NCI-H226 (cell line): ENCODE results near the gene CDKAL1.

Experiments used
- DNase-seq: peaks from one replicate; pipeline ENCODE4 v3.0.0-alpha.2; 2015

The CDKAL1 gene

DNA sequence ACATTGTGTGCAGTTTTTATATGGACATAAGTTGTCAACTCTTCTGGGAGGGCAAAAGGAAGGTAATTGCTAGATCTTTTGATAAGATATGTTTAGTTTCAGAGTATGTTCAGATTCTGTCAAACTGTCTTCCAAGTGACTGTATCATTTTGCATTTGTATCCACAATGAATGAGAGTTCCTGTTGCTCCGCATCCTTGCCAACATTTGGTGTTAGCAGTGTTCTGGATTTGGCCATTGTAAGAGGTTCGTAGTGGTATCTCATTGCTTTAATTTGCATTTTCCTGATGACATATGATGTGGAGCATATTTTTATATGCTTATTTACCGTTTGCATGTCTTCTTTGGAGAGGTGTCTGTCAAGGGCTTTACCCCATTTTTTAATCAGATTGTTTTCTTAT, 150.2 kb downstream of the CDKAL1 start:
- DNase-seq: no peak

DNA sequence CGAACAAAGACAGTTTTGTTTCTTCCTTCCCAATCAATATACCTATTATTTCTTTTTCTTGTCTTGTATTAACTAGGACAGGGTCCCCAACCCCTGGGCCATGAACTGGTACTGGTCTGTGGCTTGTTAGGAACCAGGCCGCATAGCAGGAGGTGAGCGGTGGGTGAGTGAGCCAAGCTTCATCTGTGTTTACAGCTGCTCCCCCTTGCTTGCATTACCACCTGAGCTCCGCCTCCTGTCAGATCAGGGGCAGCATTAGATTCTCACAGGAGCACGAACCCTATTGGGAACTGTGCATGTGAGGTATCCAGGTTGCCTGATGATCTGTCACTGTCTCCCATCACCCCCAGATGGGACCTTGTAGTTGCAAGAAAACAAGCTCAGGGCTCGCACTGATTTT, 151.9 kb downstream of the CDKAL1 start:
- no peak for DNase-seq

DNA sequence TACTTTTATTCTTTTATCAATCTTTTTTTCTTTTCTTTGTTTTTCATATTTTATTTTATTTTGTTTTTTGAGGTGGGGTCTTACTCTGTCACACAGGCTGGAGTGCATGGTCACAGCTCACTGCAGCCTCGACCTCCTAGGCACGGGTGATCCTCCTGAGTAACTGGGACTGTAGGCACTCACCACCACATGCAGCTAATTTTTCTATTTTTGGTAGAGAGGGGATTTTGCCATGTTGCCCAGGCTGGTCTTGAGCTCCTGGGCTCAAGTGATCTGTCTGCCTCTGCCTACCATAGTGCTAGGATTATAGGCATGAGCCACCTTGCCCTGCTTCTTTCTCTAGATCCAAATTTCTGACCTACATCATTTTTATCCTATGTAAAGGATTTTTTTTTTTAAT, 153.2 kb downstream of the CDKAL1 start:
- no peak for DNase-seq

DNA sequence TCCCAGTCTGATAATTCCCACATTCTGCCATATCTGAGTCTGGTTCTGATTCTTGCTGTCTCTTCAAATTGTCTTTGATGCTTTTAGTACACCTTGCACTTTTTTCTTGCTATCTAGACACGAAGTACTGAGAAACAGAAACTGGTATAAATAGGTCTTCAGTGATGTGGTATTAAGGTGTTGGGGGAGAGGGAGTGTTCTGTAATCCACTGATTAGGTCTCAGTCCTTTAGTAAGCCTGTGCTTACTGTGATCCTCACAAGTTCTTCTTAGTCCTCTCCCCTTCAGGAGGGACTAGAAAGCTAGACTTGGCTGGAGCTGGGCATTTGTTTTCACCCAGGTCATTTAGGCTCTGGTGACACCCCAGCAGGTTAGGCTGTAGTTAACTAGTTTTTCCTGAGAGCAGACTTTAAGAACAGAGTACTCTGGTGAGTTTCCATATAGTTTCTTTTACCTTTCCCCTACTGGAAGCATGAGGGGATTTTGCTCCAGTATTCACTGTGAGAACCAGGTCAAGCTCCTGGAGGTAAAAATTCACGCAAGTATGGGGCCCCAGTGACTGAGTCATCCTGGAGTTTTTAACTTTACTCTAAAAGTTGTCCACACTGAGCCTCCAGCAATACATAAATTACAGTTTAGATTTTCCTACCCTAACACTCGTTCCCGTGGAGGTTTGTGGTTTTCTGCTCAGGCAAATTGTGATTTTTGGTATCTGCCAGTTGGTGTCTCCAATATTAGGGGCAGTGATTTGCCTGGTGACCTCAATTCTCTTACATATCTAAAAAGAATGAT, 154.6 kb downstream of the CDKAL1 start:
- DNase-seq: peak; percentile 37

DNA sequence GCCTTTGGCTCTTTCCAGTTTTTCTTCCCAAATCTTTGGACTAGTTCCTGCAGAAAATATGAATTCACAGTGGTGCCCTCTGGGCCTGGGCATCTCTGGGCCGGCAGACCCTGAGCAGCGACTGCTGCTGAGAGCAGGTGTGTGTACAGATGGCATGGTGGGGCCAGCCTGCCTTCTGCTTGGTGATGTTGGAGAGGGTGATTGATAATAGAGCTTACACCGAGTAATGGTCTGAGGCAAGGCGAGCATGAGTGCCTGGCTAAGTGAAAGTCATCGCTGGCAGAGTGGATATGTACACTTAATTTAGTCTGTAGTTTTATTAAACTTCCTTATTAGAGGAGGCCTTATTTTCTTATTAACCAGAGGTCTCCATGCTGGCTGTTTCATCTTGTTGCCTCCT, 156.9 kb downstream of the CDKAL1 start:
- DNase-seq: no peak

DNA sequence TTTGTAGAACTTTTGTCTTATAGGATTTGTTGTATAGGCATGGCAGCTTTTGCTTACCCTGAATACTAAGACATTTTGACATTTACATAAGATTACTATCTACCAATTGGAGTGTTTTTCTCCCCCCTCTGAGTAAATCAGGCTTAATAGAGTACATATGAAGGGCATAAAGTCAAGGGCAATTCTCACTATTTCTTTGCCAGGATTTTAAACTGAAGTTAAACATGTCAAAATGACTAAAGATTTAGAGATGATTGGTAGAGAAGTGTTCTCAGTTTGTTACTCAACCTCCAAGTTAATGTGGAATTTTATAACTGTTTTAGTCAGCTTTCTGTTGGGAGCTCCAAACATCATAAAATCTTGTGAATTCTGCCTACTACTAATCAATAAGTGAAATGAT, 157.8 kb downstream of the CDKAL1 start:
- DNase-seq: no peak

DNA sequence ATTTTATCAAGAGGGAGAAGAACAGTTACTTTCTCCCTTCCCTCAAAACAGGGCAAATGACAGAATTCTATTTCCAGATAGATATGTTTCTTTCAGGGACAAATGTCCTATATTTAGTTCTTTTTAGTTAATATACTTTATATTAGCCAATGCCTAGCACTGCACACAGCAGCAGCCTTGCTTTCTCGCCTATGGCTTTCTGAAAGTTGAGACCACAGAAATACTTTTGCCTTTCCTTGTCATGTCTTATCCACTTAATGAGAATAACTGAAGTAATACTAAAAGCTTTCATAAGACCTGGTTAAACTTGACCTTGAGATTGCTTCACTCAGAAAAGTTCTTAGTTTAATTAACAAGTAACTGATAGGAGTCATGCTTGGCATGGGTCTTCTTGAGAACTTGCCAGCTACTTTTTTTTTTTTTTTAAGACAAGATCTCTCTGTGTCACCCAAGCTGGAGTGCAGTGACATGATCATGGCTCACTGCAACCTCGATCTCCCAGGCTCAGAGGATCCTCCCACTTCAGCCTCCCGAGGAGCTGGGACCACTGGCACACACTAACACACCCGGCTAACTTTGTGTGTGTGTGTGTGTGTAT, 159.3 kb downstream of the CDKAL1 start:
- no peak for DNase-seq

DNA sequence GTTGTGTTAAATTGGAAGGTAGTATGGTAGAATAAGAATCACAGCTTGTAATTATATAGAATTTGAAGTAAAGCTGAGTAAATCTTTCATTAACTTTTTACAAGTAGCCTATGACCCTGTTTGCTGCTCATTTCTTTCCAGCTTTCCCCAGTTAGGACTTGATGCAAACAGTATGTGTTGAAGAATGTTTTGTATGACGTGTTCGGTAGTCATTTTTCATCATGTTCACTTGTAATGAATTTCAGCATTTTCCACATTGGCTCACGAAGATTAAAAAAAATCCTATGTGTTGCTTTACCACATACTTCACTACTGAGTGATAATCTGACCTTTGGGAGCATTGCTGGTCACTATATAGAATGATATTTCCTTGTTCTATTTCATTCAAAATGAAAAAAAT, 162.4 kb downstream of the CDKAL1 start:
- no peak for DNase-seq

DNA sequence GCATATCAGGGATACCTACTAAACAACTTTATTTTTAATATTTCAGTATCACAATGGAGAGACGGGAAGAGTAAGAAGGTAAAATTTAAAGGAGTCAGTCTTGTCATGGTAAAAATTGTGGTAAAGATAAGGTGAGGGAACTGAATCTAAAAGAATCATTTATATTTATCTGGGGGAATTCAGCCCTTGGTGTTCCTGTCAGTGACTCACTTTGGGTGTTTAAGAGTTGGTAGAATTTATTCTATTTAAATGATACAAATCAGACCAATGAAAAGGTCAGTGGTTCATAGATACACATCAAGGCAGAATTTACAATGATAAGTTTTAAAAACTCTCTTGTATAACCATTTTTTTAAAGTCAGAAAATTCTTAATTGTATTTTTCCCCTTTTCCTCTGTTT, 164.4 kb downstream of the CDKAL1 start:
- DNase-seq: no peak

DNA sequence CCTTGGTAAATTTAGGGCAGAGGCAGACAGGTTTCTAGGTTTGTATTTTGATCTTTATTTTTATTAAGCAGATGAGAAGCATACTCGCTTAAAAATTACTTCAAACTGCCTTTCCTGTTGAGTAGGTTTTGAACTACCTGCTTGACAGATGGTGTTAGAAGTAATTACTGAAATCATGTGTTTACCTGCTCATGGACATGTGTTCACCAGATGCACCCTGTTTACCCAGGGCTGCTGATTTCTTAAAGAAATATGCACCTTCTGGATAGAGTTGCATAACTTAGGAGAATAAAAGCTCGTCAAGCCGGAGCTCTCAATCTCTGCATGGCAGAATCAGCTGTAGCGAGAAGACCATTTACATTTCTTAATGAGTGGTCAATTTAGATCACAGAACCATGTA, 165.1 kb downstream of the CDKAL1 start:
- no peak for DNase-seq

DNA sequence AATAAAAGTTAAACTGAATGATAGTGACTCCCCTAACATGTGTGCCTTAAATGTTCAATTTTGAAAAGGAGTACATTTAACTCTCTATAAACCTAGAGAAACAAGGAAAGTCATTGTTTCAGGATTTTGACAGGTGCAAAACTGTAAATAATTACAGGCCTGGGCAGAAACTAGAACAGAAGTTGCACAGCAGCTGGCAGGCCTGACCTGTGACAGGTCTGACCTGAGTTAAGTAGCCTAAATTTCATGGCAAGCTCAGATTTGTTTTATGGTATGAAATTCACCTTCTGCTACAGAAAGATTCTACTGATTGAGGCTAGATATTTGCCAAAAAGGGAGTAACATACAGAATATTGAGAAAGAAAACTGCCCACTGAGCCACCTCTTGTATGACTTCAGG, 166.1 kb downstream of the CDKAL1 start:
- DNase-seq: no peak

DNA sequence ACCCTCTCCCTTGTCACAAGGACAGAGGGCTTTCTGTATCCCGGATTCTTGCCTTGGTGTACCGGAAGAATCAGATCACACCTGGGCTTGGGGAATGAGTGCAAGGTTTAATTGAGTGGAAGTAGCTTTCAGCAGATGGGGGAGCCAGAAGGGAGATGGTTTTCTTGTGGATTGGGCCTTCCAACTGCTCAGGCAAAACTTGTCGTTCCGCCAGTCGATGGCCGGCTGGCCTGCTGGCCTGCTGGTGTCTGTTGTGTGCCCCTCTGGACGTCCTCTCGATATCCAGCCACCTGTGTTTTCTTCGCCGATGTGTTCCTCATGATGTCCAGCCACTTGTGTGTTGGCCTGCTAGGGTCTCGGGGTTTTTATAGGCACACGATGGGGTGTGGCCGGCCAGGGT, 168.1 kb downstream of the CDKAL1 start:
- no peak for DNase-seq

DNA sequence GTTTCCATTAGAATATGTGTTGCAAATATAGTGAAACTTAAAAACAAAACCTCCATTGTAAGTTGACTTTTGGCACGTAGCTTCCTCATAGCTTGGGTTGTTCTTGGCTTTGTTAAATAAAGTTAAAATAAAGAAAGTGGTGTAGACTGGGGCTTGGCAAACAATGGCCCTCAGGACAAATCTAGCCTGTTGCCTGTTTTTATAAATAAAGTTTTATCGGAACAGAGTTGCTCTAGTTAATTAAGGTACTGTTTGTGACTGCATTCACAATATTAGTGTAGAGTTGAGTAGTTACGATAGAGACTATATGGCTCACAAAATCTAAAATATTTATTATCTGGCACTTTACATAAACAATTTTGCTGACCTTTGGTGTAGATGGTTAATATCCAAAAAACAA, 168.8 kb downstream of the CDKAL1 start:
- DNase-seq: no peak

DNA sequence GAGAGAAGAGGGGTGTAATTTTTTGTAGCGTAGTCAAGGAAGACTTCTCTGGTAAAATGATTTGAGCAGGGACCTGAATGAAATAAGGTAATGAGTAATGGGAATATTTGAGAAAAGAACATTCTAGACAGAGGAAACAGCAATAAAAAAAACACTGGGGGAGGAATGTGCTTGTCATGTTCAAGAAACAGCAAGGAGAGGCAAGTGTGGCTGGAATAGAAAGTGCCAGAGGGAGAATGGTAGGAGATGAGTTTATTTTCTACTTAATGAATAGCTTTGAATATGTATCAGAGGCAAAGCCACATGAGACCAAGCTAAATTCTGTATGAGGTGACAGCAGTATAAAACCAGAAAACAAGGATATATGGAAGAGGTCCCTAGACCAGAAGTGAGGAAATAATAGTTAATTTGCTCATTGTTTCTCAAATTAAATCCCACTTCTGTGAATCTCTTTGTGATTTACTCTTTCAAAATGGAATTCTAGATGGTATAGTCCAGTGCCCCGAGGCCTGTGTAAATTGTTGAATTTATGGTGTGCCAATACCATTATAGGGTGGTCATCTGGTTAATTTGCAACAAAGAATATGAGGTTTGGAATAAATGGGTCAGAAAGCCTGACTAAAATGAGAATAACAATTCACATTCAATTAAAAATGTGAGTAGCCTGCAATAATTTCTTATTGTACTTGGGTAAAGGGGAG, 170.2 kb downstream of the CDKAL1 start:
- no peak for DNase-seq

DNA sequence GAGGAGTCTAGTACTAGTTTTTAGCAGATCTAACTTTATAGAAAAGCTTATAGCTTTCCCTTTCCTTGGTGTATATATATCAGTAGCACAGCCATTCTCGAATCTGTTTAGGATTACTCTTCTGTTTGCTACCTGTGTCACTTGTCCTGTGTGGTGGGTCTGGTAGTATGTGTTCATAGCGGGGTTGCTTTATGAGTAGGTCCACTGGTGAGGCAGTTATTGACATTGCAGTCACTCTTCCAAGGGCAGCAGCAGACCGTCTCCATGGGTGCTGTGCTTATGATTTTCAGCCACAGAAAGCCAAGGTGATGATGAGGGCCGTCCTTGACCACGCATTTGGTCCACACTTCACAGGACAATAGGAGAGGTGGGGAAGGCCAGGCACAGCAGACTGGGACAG, 171.5 kb downstream of the CDKAL1 start:
- no peak for DNase-seq

DNA sequence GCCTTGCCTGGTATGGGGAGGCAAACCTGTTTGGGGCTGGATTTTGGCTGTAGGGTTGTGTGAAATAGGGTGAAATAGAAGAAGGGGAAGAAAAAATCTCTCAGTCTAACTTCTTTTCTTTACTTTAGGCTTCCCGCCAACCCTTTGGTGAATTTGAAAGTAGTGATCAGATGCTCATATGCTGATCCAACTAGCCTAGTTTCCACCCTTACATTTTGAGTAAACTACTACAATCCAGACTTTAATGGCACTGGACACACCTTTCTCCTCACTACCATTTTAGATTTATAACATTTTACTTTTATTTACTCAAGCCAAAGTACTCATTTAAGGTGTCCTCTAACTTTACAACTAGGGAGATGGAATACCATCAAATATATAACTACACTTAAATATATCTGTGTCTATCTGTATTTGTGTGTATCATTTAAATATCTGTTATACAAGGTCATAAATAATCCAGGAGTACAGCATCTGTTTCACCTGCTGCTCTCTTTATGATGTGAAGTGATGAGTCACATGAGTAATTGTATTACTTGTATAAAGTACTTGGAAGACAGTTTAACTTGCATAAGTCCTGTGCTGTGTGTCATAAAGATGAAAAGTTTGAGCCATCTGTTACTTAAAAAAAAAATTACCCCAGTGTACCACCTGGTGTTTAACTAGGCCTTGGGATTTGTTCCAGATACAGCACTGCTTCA, 172.1 kb downstream of the CDKAL1 start:
- DNase-seq: peak; percentile 56

DNA sequence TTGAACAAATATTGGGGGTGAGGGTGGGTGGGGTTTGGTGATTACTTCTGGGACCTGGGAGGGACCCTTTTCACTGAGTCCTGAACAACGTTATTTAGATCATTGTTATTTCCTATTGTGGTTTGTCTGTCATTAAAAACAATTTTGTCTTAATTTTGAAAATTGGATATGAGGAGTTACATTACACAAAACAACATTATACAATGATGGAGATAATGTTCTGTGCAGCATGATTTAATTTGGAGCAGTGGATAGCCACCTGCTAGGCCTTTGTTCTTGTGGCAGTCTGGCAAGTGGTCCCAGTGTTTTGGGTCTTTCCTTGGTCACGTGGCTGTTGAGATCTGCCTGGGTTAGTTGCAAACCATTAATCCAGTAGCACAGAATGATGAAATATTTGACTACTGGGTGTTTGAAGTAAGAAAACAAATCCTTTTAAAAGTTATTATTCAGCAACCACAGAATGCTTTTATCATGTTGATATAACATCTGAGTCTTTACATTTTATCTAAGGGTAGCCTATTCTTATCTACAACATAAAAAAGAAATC, 172.8 kb downstream of the CDKAL1 start:
- DNase-seq: peak; percentile 14

DNA sequence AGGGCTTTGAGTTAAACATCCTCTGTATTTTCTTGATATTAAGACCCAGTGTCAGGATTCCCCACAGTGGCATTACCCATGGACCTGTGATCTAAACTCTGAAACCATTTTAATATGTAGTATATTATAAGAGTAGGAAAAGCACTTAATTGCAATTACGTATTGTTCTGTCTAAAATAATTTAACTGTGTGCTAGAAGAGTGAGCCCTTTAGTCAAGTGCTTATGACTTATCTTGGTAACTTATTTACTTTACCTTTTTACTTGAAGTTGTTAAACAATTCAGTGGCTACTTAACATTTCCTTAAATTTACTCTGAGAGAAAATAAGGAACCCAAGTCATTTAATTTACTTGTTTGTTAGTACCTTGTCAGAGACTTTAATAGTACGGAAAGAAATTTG, 173.6 kb downstream of the CDKAL1 start:
- no peak for DNase-seq

DNA sequence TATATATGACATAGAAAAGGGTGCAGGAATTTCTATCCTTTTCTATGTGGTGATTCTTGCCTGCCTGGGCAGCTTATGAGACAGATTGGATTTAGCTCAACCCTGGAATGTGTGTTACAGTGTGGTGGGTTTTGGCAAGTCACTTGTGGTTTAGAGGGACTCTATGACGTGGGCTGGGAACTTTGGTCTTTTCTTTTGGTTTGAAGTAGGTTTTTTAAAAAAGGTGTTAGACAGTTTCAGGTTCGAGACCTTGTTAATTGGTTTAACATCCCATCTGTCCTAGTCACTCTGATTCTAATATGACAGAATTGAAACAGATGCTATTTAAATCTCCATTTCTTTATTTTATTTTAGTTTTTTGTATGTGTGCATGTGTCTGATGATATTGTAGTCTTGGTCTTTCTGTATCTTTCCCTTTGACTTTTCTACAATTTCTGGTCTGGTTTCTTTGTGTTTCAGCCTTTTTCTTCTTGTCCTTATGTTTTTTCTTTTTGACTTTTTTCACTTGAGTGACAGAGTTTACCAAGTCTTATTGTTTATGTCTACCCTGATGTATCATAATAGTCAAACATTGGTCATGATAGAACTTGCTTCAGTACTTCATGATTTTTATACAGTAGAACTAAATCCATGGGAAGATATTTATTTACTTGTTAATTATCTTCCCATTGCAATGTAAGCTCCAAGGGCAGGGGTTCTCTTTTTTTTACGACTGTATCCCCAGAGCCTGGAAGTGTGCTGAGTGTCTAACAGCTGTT, 174.3 kb downstream of the CDKAL1 start:
- DNase-seq: no peak

DNA sequence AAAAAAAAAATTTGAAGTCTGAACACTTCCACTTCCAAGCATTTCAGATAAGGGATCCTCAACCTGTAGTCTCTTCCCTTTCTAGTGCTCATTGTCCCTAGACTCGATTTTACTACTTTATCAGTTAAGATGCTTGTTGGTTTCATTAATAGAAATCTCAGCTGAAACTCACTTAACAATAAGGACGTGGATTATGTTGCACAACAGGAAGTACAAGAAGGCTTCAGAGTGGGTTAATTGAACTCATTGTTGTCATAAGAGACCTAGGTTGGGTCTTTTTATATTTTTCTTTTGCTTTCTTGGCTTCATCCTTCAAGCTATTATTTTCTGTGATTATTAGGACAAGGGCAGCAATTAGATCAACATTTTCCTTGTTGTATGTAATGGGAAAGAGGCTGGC, 175.2 kb downstream of the CDKAL1 start:
- no peak for DNase-seq

DNA sequence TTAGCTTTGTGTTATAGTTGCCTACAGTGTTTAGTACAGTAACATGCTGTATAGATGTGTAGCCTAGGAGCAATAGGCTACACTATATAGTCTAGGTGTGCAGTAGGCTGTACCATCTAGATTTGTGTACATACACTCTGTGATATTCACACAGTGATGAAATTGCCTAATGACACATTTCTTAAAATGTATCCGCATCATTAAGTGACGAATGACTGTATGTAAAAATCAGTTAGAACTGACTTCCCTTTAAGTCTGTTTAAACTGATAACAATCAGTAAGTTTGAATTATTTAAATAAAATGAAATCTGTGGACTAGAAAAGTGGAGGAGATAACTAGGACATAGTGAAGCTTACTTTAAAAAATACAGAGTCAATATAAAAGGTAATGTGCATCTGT, 176.1 kb downstream of the CDKAL1 start:
- no peak for DNase-seq

DNA sequence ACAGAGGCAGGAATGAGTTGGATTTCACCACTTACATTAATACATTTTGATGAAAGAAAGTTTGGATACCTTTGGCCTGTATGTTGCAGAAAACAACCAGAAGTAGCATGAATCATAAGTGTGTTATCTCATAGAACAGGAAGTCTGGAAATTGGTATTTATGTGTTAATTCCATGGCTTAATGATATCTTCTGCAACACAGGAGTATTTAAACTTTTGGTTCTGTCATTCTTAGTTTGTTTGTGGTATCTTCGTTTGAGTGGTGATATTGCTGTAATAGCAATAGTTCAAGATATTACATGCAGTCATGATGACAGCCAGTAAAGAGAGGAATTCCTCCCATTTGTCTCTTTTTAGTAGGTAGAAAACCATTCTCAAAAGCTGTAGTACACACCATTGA, 177.3 kb downstream of the CDKAL1 start:
- DNase-seq: peak; percentile 45

DNA sequence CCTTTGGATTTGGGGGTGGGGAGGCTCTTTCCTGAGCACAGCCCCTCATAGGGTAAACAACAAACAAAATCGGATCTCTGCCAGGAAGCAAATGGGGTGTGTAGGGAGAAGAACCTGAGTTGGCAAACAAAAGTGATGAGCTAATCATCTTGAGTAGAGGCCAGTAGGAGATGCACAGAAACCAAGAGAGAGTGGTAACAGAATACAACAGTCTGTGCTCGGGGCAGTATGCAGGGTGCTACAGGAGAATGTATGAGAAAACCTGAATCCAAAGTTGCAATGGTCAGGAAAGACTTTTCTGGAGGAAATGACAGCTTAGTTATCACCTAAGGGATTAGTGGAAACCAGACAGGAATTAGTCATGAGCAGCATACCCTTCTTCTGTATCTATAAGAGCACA, 177.8 kb downstream of the CDKAL1 start:
- peak; percentile 82 for DNase-seq
